GM18867 (cell line): ENCODE results near the gene SLC6A6.

Experiments used
- ATAC-seq: cut with Tn5 transposase; IDR thresholded peaks from one replicate; pipeline ENCODE4 v1.9.1; 2021; ENCODE audit warnings: mild to moderate bottlenecking, moderate library complexity; ENCODE audit not compliant: unreplicated experiment

SLC6A6 gene

GRCh38 chr3:14464521-14464920, 62.1 kb downstream of the SLC6A6 start:
- no peak for ATAC-seq

- ATAC-seq = no peak
Measured at GRCh38 chr3:14465425-14465824, 63.0 kb downstream of the SLC6A6 start.

GRCh38 chr3:14466179-14466903, 63.9 kb downstream of the SLC6A6 start:
- ATAC-seq = no peak

- ATAC-seq = no peak
Measured at GRCh38 chr3:14467814-14468620, 65.6 kb downstream of the SLC6A6 start.

GRCh38 chr3:14468621-14468981, 66.2 kb downstream of the SLC6A6 start:
- no peak for ATAC-seq

- ATAC-seq = no peak
Measured at GRCh38 chr3:14470461-14470860, 68.1 kb downstream of the SLC6A6 start.

- no peak for ATAC-seq
Measured at GRCh38 chr3:14471016-14471415, 68.6 kb downstream of the SLC6A6 start.

GRCh38 chr3:14471690-14472089, 69.3 kb downstream of the SLC6A6 start:
- no peak for ATAC-seq

GRCh38 chr3:14472471-14473351, 70.3 kb downstream of the SLC6A6 start:
- no peak for ATAC-seq

- ATAC-seq = no peak
Measured at GRCh38 chr3:14473411-14473891, 71.0 kb downstream of the SLC6A6 start.

- no peak for ATAC-seq
Measured at GRCh38 chr3:14474363-14475081, 72.1 kb downstream of the SLC6A6 start.

GRCh38 chr3:14475621-14476020, 73.2 kb downstream of the SLC6A6 start:
- no peak for ATAC-seq

GRCh38 chr3:14476583-14477265, 74.3 kb downstream of the SLC6A6 start:
- no peak for ATAC-seq

GRCh38 chr3:14477311-14477935, 75.0 kb downstream of the SLC6A6 start:
- ATAC-seq = no peak

GRCh38 chr3:14478956-14479550, 76.6 kb downstream of the SLC6A6 start:
- ATAC-seq = no peak

GRCh38 chr3:14479591-14479990, 77.2 kb downstream of the SLC6A6 start:
- no peak for ATAC-seq

GRCh38 chr3:14480207-14481017, 78.0 kb downstream of the SLC6A6 start:
- ATAC-seq = no peak

- no peak for ATAC-seq
Measured at GRCh38 chr3:14481018-14481645, 78.7 kb downstream of the SLC6A6 start.
